ENCODE results near the gene PTPRN2.
"Not testable (repeated sequence)": the region's sequence is repeated elsewhere in the genome, so short reads cannot be mapped to it uniquely, and the experiment has no call there.

The PTPRN2 gene

GRCh38 chr7:158278745-158279320, 308.8 kb downstream of the PTPRN2 start:
- no peak for TF ChIP-seq CTCF (IDR thresholded peaks at IDR 0.05; ENCODE audit: borderline replicate concordance, insufficient read depth, low read depth, low read length)
- no peak overlapping the region for H3K4me3 ChIP-seq (ENCODE audit: low read depth, low read length)

- no peak for TF ChIP-seq CTCF (IDR thresholded peaks at IDR 0.05; ENCODE audit: borderline replicate concordance, insufficient read depth, low read depth, low read length)
- H3K4me3 ChIP-seq (ENCODE audit: low read depth, low read length): no peak overlapping the region
Measured at GRCh38 chr7:158277219-158278141, 310.1 kb downstream of the PTPRN2 start.

- no peak for TF ChIP-seq CTCF (IDR thresholded peaks at IDR 0.05; ENCODE audit: borderline replicate concordance, insufficient read depth, low read depth, low read length)
- no peak overlapping the region for H3K4me3 ChIP-seq (ENCODE audit: low read depth, low read length)
Measured at GRCh38 chr7:158276414-158277218, 311.0 kb downstream of the PTPRN2 start.

- no peak for TF ChIP-seq CTCF (IDR thresholded peaks at IDR 0.05; ENCODE audit: borderline replicate concordance, insufficient read depth, low read depth, low read length)
Measured at GRCh38 chr7:158275711-158276413, 311.8 kb downstream of the PTPRN2 start.

GRCh38 chr7:158274996-158275395, 312.6 kb downstream of the PTPRN2 start:
- H3K4me3 ChIP-seq (ENCODE audit: low read depth, low read length): no peak overlapping the region
- TF ChIP-seq CTCF (IDR thresholded peaks at IDR 0.05; ENCODE audit: borderline replicate concordance, insufficient read depth, low read depth, low read length): no peak

More at GRCh38 chr7:158275711-158276413, 311.8 kb downstream of the PTPRN2 start:
- H3K4me3 ChIP-seq (ENCODE audit: low read depth, low read length): no peak overlapping the region

GRCh38 chr7:158274404-158274811, 313.2 kb downstream of the PTPRN2 start:
- H3K4me3 ChIP-seq (ENCODE audit: low read depth, low read length): no peak overlapping the region
- no peak for TF ChIP-seq CTCF (IDR thresholded peaks at IDR 0.05; ENCODE audit: borderline replicate concordance, insufficient read depth, low read depth, low read length)

- not testable (repeated sequence) for H3K4me3 ChIP-seq (ENCODE audit: low read depth, low read length)
Measured at GRCh38 chr7:158273756-158274342, 313.8 kb downstream of the PTPRN2 start.
